GM11168 (cell line): ENCODE data around the gene ACTR8.

Experiments used
- in situ Hi-C: fragments of 300-500 bp; cut with MboI; formaldehyde crosslinking; loops from one replicate; pipeline ENCODE4 v1.12.0; 2022; ENCODE audit warnings: low sequenced_read_pairs; ENCODE audit not compliant: unreplicated experiment

Gene ACTR8

DNA sequence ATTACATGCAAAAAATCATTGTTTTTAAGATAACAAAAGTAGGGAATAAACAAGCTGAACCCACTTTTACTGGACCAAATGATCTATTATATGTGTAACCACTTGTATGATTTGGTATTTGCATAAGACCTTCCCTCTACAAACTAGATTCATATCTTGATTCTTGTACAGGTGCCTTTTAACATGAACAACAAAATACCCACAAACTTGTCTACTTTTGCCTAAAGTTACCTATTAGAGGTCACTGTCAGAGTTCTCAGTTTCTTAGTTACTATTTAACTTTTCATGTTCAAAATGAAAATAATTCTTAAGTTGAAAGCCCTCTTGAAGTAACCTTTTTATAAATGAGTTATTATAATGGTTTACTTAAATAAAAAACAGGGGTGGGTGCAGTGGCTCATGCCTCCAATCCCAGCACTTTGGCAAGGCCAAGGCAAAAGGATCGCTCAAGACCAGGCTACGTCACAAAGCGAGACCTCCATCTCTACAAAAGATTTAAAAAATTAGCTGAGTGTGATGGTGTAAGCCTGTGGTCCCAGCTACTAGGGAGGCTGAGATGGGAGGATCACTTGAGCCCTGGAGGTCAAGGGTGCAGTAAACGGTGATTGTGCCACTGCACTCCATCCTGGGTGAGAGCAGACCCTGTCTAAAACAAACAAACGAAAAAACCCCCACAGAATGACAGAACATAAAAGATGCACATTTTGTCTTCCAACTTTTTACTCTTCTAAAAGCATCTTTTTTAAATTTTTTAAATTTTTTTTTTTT lies 16.0 kb downstream of the ACTR8 start:
- in situ Hi-C loops = no loop called here

DNA sequence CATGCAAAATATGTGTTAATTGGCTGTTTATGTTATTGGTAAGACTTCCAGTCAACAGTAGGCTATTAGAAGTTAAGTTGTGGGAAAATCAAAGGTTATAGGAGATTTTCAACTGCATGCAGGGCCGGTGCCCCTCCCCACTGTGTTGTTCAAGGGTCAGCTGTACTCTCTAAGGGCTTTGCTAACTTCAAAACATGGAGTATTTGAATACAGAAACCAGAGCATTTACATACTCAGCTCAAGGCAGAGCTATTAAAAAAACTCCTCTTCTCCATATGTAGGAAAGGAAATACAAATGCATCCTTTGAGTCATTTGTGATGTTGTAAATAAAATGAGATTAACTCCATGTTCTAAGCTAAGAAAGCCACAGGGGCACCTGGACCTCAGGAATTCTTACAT lies 18.8 kb downstream of the ACTR8 start:
- in situ Hi-C loops = no loop called here

DNA sequence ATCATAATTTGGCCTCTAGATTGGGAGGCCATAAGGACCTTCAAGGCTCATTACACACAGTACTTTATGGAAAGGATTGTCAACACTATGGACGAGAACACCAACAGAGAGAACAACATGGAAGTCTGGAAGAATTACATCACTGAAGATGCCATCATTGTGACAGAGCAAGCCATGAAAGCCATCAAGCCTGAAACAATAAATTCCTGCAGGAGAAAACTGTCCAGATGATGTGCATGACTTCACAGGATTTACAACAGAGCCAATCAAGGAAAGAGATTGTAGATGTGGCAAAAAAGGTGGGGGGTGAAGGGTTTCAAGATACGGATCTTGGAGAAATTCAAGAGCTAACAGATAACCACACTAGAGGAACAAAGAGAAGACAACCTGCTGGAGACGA lies 19.7 kb downstream of the ACTR8 start:
- in situ Hi-C loops = no loop called here

DNA sequence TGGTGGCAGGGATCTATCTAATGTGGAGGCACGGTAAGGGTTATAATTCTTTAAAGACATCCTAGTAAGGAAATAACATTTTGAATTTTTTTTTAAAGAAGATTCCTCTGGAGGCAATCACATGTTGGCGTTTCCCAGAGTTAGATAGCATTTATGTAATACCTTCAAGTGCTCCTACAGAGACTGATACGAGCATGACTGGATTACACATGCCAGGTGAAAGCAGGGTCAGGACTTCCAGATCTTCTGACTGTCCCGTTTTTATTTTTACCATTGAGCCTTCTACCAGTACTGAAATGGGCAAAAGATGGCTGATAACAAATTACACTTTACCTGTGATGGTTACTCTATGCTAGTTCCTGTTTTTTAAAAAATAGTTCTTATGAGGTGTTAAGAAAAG lies 21.8 kb downstream of the ACTR8 start:
- in situ Hi-C loops = no loop called here

DNA sequence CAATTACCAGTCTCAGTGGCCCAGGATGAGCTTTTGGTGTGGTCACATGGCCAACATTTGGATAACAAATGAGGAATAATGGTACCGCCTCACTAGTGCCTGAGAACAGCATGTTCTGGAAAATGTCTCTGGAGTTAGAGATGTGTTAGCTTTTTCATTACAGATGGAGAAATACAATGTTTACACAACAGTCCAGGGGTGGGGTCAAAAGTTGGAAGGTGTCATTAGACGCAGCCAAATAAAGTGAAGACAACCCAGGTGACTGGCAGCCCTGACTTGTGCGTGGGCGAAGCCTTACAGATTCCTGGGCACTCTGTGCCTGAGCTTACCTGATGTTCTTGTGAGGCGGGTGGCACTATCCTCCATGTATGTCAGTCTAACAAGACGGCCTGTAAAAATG lies 22.8 kb downstream of the ACTR8 start:
- in situ Hi-C loops = no loop called here

DNA sequence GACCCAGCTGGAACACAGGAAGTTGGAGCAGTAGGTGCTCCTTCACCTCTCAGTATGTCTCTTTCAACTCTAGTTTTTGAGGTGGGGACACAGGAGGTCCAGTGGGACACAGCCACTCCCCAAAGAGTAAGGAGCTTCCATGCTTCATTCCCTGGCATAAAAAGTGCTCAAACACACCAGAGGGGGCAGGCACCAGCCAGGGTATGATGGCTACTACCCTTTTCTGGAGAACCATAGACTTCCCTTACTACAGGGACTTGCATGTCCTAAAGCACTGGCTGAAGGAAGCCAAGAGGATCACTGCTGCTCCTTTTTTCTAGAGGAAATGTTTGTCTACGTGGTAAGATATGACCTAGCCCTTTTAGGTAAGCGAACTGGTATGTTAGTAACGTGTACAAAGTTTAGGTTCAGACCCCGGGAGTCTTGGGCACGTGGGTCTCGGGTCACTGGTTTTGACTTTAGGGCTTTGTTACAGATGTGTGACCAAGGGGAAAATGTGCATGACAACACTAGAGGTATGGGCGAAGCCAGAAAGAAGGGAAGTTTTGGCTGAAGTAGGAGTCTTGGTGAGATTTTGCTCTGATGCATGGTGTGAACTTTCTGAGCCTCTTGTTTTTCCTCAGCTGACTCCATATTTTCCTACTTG lies 23.7 kb downstream of the ACTR8 start:
- in situ Hi-C loops = no loop called here

DNA sequence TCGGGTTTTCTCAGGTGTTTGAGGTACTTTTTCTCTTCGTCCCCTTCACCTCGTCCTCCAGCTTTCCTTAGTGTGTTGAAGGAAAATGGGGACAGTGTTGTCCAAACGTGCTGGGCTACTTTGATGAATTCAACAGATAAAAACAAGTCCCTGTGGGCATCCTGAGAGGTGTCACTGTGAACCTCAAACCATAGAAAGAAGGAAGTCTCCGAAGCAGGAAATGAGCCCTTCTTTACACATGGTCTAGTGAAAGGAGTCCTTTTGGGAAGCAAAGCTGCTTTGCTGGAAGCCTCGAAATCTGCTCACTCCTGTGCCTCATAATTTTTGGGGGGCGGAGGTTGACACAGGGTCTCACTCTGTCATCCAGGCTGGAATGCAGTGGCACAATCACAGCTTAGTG lies 25.0 kb downstream of the ACTR8 start:
- in situ Hi-C loops = no loop called here

DNA sequence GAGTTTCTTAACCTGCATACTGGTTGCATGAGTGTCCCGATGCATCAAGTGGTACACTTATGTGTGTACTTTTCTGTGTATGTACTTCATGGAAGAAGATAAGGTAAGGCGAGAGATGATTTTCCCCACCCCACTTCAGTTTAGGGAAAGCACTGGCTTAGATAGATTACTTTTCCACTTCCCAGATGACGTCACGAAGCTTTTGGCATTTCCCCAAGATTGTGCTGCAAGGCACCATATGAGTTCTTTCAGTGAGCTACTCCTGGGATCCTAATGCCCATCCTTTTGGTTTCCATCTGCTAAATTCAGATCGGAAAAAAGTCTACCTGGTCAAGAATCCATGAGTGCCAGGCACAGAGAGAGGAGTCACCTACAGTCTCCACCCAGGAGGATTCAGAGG lies 31.1 kb downstream of the ACTR8 start:
- in situ Hi-C loops = no loop called here

DNA sequence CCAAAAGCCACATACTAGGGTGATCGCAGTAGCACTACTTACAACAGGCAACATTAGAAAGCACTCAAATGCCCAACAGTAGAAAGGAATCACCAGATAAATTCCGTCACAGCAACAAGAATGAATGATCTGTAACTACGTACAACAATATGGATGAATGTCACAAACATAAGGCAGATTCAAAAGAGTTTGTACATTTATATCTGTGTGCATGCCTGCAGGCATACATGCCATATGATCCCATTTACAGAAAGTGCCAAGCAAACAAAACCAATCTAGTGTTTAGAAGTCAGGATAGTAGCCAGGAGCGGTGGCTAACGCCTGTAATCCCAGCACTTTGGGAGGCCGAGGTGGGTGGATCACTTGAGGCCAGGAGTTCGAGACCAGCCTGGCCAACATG lies 32.0 kb downstream of the ACTR8 start:
- in situ Hi-C loops = no loop called here

DNA sequence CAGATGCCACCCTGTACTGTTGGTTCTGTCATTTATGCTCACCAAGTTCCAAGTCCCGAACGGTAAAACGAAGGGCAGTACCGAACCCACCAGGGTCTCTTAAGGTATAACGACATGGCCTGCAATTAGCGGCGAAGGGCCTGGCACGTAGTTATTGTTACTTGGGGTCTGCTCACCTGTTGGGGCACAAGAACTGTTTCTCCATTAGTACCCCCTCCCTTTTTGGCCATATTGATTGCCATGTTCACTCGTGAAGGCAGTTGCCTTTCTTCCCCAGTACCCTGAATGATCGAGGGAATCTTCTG lies 35.1 kb downstream of the ACTR8 start:
- in situ Hi-C loops = no loop called here

DNA sequence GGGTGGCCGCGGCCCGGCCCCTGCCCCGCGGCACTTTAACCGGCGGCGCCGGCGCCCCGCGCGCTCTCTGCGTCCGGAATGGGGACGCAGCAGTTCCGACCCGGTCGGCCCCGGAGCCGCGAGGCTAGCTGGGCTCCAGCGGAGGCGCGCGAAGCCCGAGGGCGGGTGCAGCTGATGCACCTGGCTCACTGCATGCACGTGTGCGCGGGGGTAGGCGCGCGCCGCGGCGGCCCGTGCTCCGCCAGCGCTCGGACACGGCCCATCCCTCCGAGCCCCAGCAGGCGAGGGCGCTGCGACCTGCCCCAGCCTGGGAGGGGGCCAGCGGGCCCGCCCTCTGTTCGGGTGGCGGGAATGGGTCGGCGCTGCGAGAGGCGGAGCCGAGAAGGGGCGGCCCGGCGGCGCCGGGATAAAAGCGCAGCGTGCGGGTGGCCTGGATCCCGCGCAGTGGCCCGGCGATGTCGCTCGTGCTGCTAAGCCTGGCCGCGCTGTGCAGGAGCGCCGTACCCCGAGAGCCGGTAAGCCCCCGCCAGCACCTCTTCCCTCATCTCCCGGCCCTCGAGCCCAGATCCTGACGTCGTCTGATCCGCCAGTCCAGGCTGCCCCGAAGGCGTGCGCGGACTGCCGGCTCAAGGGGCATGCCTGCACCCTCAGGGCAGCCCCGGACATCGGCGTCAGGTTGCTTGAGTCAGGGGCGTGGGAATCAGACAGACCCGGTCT lies 35.7 kb downstream of the ACTR8 start, which contains the start of the genes CHDH and IL17RB:
CHDH (minus strand) TSS at position 286 of the 717 bp plus-strand sequence. CDS start 22,411 bp downstream, outside the sequence.
IL17RB (plus strand) TSS at position 435 of the 717 bp plus-strand sequence; CDS start at position 456, 21 bp downstream.
- in situ Hi-C loops = no loop called here

DNA sequence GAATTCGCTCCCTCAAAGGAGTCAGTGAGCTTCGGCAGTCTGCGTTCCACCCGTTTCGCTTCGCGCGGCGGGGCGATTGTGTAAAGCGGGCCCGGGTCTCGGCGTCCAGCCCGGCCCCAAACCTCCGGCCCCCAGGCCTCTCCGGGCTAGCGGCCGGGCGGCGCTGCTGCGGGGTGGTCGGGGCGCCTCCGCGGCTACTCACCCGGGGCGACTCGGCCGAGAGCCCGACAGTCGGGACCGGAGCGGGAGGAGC lies 36.1 kb downstream of the ACTR8 start:
- in situ Hi-C loops = no loop called here

DNA sequence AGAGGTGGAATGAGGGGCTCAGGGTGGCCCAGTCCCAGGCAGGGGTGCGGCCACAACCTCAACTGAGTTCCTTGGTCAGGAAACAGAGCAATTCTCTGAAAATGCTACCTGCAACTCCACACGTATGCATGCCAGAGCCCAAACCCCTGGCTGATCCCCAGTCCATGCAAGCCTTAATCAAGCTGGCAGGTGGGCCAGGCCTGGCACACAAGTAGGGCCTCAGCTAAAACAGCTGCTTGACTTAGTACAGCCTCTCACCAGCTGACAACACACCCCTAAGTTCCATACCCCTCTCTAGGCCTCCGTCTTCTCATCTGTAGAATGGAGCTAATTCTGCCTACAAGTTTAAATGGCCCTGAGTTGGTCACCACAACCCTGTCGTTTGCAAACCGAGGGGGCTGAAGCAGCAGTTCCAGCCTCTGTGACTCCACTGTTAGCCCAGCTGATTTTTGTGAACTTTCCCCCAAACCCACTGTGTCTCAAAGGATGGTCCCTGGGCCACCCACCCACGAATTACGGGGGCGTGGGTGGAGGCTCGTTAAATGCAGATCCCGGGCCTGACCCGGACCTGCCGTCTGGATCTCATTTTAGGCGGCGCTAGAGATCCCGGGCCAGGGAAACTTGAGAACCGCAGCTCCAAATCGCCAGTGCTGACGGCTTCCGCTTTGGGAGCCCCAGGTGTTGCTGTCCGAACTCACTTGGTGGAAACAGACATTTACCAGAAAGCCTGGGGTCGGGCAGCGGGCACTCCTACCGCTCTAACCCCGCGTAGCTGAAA lies 36.7 kb downstream of the ACTR8 start:
- in situ Hi-C loops = no loop called here

DNA sequence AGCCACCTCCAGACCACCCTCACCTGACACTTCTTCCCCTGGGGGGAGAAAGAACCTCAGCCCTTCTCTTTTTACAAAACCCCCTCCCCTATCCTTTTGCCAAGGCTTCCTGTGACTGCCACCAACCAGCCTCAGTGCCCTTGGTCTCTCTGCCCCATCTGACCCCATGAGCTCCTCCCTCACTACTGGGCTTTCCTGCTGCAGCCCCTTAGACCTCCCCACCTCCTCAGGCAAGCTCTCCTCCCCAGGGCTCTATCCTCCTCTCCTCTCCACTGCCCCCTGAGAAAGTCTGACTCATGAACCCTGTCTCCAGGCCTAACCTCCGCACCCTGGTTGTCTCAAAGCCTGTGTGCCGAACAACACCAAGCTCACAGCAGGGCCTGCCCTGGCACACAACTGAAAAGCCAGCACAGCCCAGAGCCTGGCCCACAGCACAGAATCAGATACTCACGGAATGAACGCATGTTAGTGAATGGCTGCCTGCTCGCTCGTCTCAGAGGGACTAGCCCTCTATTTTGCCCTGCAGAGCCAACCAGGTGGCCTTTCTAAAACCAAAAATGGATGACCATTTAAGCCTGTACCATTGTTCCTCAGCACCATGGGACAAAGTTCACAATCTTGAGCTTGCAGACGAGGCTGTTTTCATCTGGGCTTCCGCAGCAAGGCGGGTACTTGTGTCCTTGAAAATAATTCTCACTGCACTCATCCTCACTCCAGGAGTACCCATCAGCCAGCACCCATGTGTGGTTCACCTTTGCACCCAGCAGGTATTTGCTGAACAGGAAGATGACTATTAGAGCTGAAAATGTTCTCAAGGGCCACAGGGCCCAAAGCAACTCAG lies 37.5 kb downstream of the ACTR8 start:
- in situ Hi-C loops = no loop called here

DNA sequence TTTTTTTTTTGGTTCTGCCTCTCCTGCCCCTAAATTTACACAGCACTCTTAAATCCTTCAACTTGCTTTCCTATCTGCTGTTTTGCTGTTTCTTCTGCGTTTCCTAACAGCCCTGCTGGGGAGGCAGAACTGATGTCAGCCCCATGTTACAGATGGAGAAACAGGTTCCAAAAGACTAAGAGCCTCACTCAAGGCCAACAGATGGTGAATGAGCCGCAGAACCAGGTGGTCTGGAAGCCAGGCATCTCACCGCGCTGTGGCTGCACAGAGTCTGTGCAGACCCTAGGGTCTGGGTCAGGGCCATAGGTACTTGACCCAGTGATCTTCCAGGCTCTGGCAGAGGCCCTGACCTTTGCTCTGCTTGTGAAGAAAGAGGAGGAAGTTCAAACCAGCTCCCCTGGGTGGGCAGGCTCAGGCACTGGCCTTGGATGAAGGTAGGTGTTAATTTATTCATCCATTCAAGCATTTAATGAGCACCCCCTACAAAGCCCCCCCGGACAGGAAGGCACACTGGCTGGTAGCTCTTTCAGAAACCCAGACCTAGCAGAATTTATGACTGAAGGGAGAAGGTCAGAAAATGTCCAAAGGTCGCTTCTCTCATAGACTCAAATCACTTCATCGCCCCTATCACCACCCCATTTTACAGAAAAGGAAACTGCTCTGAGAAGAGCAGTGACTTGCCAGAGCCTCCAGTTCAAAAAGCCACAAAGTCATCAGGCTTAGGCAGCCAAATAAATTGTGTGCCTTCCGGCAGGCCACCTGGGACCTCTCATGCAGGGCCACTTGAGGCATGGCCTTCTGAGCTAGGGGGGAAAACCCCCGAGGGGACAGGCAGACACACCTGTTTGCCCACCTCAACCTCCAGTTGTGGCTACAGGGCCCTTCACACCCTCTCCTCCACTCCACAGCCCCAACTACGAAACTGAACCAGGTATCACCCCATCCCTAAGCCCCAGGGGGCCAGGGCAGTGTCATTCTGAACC lies 38.5 kb downstream of the ACTR8 start:
- in situ Hi-C loops = no loop called here

DNA sequence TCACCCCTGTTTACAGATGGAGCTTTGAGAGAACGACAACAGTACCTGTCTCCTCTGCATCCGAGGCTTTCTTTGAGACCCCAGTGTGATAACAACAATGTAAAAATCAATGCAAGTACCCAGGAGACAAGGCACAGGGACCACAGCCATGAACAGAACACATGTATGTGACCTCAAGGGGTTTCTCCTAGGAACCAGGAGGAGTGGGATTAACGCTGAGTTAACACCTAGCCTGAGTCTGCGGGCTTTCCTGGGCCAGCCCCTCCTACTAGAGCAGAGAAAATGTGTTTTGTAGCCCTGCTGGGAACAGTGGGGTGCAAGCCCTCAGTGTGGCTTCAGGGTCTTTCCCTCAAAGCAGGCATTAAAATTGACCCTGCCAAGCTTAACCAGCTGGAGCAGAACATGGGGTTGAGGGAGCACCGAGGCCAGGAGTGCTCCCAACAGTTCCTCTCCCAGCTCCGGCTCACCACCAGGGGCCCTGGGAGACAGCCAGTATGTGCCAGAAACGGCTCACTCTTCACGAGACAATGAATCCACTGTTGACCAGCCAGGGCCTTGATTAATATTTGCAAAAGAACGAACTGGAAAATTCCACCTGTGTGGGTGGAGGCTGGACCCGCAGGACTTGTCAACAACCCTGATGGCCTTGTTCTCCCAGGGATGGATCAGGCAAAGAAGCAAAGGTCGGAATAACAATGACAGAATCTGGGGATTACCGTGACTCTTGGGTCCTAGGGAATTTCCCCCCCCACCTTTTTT lies 39.3 kb downstream of the ACTR8 start:
- in situ Hi-C loops = no loop called here

DNA sequence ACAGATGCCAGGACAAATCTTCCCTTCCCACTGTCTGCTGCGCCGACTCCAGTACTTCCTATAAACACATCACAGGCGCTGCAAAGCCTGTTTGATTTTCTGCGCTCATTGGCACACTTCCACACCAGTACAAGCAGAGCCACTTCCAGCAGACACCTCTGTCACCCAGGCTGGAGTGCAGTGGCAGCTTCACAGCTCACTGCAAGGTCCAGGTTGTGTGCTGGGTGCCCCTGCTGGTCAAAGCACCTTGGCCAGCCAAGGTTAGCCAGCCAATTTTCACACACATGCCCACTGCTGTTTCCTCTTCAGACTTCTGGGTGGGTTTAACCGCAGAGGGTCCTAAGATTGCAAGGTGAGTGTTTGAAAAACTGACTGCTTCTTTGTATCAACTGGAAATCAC lies 40.7 kb downstream of the ACTR8 start:
- in situ Hi-C loops = no loop called here

DNA sequence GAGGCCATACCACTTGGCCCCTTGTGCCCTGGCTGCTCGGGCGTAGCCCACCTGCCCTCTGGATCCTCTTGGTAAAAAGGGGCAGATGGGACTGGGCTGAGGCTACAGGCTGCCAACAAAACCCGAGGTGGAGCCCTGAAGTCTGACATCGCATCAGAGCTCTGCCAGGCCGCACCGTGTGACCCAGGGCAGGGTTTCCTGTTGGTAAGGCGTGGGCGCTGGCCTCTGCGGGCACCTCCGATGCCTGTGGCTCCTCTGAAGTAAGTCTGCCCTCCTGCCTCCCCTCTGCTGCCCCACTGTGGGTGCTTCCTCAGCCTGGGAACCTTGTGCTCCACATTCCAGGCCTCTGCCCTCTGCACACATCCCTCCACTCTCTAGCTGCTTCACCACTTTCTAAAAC lies 44.6 kb downstream of the ACTR8 start:
- in situ Hi-C loops = no loop called here
